ENCODE measurements around the gene HRH1. TPM values are rescaled to one million over a fixed set of nuclear protein-coding genes. Genes with fewer than 3 reads are reported as not detected.
A peak's percentile ranks its signal among the peaks of the same experiment; 100 is the strongest.
"Not testable (repeated sequence)": the region's sequence is repeated elsewhere in the genome, so short reads cannot be mapped to it uniquely, and the experiment has no call there.

HRH1 gene
- total RNA-seq, 4 donors from 2014 or later, result 3.6 to 27.7 (median 6.1) TPM

GRCh38 chr3:11126653-11127052 lies 27.6 kb upstream of the HRH1 start:
- TF ChIP-seq, protein P1, sequence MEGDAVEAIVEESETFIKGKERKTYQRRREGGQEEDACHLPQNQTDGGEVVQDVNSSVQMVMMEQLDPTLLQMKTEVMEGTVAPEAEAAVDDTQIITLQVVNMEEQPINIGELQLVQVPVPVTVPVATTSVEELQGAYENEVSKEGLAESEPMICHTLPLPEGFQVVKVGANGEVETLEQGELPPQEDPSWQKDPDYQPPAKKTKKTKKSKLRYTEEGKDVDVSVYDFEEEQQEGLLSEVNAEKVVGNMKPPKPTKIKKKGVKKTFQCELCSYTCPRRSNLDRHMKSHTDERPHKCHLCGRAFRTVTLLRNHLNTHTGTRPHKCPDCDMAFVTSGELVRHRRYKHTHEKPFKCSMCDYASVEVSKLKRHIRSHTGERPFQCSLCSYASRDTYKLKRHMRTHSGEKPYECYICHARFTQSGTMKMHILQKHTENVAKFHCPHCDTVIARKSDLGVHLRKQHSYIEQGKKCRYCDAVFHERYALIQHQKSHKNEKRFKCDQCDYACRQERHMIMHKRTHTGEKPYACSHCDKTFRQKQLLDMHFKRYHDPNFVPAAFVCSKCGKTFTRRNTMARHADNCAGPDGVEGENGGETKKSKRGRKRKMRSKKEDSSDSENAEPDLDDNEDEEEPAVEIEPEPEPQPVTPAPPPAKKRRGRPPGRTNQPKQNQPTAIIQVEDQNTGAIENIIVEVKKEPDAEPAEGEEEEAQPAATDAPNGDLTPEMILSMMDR (IDR thresholded peaks at IDR 0.05), result no peak
- DNase-seq (ENCODE audit: low spot score) (no peak), ATAC-seq (ENCODE audit: low FRiP score) (no peak)

GRCh38 chr3:11128682-11129632 lies 25.3 kb upstream of the HRH1 start:
- TF ChIP-seq, protein P1 (IDR thresholded peaks at IDR 0.05), result no peak
- ATAC-seq (ENCODE audit: low FRiP score), result no peak
- no peak for DNase-seq (ENCODE audit: low spot score)

GRCh38 chr3:11130385-11130784 lies 23.9 kb upstream of the HRH1 start:
- DNase-seq (ENCODE audit: low spot score), result no peak
- TF ChIP-seq, protein P1 (IDR thresholded peaks at IDR 0.05), result no peak

DNA sequence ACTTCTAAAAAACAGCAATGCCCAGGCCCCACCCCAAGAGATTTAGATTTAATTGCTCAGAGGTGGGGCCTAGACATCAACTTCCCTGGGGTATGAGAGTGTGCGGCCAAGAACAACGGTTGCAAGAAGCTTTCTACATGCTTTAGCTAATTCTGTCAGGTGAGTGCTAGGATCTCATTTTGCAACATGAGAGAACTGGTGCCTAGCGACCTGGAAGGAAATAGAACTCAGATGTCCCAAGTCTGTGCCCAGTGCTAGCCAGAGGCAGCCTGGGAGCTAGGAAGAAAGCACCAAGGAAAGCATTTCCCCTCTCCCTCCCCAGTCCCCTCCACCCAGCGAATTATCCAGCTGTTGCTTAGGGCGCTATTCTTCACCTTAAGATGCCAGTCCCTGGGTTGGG lies 22.9 kb upstream of the HRH1 start:
- ATAC-seq (ENCODE audit: low FRiP score), result no peak
- TF ChIP-seq, protein P1 (IDR thresholded peaks at IDR 0.05), result no peak
- DNase-seq (ENCODE audit: low spot score), result no peak

More at GRCh38 chr3:11130385-11130784, 23.9 kb upstream of the HRH1 start:
- no peak for ATAC-seq (ENCODE audit: low FRiP score)

DNA sequence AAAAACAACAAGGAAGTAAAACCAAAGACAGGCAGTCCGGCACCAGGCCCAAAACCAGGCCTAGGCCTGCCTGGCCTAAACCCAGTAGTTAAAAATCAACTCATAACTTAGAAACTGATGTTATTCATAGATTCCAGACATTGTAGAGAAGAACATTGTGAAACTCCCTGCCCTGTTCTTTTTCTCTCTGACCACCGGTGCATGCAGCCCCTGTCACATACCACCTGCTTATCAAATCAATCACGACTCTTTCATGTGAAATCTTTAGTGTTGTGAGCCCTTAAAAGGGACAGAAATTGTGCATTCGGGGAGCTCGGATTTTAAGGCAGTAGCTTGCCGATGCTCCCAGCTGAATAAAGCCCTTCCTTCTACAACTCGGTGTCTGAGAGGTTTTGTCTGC lies 22.4 kb upstream of the HRH1 start:
- DNase-seq (ENCODE audit: low spot score); ATAC-seq (ENCODE audit: low FRiP score): not testable (repeated sequence)

DNA sequence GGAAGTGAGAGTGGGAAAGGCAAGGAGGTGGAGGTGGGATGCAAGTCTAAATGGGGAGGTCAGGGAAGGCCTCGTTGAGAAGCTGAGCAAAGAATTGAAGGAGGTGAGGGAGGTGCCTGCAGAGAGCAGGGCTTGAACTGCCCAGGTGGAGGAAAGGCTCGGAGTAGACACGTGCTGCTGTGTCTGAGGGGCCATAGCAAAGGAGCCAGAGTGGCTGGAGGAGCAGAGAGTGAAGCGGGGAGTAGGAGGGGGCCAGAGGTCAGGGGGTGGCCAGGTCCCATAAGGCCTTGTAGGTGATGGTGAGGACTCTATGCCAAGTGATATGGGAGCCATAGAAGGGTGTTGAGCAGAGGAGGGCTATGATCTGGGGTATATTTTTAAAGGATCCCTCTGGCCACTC lies 21.4 kb upstream of the HRH1 start:
- DNase-seq (ENCODE audit: low spot score) (no peak), ATAC-seq (ENCODE audit: low FRiP score) (no peak)
- TF ChIP-seq, protein P1 (IDR thresholded peaks at IDR 0.05), result no peak

DNA sequence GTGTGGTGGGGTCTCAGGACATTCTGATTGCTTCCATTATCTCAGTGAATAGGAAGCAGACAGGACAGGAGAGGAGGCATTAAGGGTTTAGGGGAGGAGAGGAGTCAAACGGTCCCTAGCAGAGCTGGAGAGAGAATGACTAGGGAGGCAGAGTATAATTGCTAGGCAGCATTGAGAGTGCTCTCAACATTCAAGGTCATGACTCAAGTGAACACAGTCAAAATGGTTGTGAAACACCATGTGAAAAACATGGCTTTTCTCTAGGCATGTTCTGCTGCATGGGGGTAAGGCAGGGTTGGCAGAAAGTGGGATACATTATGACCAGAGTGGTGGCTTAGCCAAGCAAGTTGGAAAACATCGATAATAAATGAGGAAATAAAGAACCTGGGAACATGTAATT lies 19.5 kb upstream of the HRH1 start:
- TF ChIP-seq, protein P1 (IDR thresholded peaks at IDR 0.05), result no peak
- no peak for DNase-seq (ENCODE audit: low spot score)
- peak; percentile 30 for ATAC-seq (ENCODE audit: low FRiP score)

Measured in omental fat pad (tissue), 4 donors.